Upper lobe of right lung (tissue), 1 donor: ENCODE measurements around the gene CEP112. TPM values are rescaled to one million over a fixed set of nuclear protein-coding genes. Genes with fewer than 3 reads are reported as not detected.

Experiments used
- ATAC-seq: fragments of 200-7000 bp; cut with Tn5 transposase; one replicate; pipeline ENCODE4 v1.9.1; 2020; ENCODE audit warnings: mild to moderate bottlenecking, moderate library complexity
- DNase-seq: peaks from one replicate; pipeline ENCODE4 v3.0.0-alpha.2; 2020
- H3K27ac ChIP-seq: fragments of 200-600 bp; one replicate; pipeline ENCODE4 v1.8.0; 2022
- H3K27me3 ChIP-seq: fragments of 200-600 bp; one replicate; pipeline ENCODE4 v1.8.0; 2022; ENCODE audit warnings: mild to moderate bottlenecking
- H3K36me3 ChIP-seq: fragments of 200-600 bp; one replicate; pipeline ENCODE4 v1.8.0; 2022
- H3K4me1 ChIP-seq: fragments of 200-600 bp; one replicate; pipeline ENCODE4 v1.8.0; 2022
- H3K4me3 ChIP-seq: fragments of 200-600 bp; one replicate; pipeline ENCODE4 v1.8.0; 2022; ENCODE audit warnings: mild to moderate bottlenecking
- H3K9me3 ChIP-seq: fragments of 200-600 bp; one replicate; pipeline ENCODE4 v1.8.0; 2022
- CTCF ChIP-seq: fragments of 200-600 bp; IDR thresholded peaks from one replicate; pipeline ENCODE4 v1.8.0; 2022; ENCODE audit warnings: antibody characterized with exemption
- intact Hi-C: fragments of 100-400 bp; cut with DNase I; formaldehyde crosslinking; loops from one replicate; pipeline ENCODE4 v1.11.0; 2022
- total RNA-seq: library from RNA; stranded (reverse); fragmentation: NEBNext Ultra II Directional; extraction: Animal tissue kit (Norgen Biotek cat#: 25700); gene quantifications from one replicate; pipeline ENCODE4 v1.2.1, GENCODE V29; 2021
- donor health status: DM: no; HTN: yes; CAD: no; lungs with severe emphysema.

Gene CEP112
- total RNA-seq, 1 donor from 2014 or later, result 32.9 TPM

- Histone ChIP-seq H3K36me3 (no peaks in the 10 kb centered on the region), H3K27me3 (no peaks in the 10 kb centered on the region), H3K9me3 (no peaks in the 10 kb centered on the region), H3K27ac (no peak overlapping the region), H3K4me3 (no peak overlapping the region), H3K4me1 (no peaks in the 10 kb centered on the region)
- intact Hi-C loops, result no loop called here
- no peak for DNase-seq
- no peak for ATAC-seq
- no peak for TF ChIP-seq CTCF
Measured at GRCh38 chr17:65984299-65984698, 207.6 kb downstream of the CEP112 start.

GRCh38 chr17:65978871-65979270, 213.1 kb downstream of the CEP112 start:
- H3K4me3 ChIP-seq, result no peak overlapping the region
- no peak for DNase-seq

DNA sequence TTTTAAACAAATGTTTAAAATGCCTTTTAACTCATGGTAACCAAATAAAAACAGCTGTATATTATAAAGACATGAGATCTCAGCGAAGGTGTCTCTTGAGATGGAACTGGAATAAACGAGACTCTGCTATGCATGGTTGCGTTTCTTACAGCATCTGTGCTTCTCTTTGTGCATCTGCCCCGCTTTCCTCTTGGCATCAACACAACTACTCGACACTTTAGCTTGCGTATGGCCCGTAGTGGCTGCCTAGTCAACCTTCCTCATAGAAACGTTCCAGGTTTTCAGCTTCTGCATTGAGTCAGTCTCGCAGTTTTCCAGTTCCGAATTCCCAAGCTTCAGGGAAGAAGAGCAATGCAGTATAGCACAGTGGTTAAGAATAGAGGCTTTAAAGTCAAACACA, 214.9 kb downstream of the CEP112 start:
- no peak overlapping the region for H3K27ac ChIP-seq
- TF ChIP-seq CTCF, result no peak
- H3K4me1 ChIP-seq, result no peaks in the 10 kb centered on the region
- no peaks in the 10 kb centered on the region for H3K36me3 ChIP-seq
- no peak overlapping the region for H3K4me3 ChIP-seq
- H3K9me3 ChIP-seq, result no peaks in the 10 kb centered on the region
- ATAC-seq, result no peak
- intact Hi-C loops, result no loop called here
- no peaks in the 10 kb centered on the region for H3K27me3 ChIP-seq
- DNase-seq, result no peak

More at GRCh38 chr17:65978871-65979270, 213.1 kb downstream of the CEP112 start:
- no peak overlapping the region for H3K27ac ChIP-seq
- no peak for ATAC-seq
- H3K4me1 ChIP-seq, result no peaks in the 10 kb centered on the region
- no peak for TF ChIP-seq CTCF
- intact Hi-C loops, result no loop called here
- H3K36me3 ChIP-seq, result no peaks in the 10 kb centered on the region
- H3K27me3 ChIP-seq, result no peaks in the 10 kb centered on the region
- H3K9me3 ChIP-seq, result no peaks in the 10 kb centered on the region

DNA sequence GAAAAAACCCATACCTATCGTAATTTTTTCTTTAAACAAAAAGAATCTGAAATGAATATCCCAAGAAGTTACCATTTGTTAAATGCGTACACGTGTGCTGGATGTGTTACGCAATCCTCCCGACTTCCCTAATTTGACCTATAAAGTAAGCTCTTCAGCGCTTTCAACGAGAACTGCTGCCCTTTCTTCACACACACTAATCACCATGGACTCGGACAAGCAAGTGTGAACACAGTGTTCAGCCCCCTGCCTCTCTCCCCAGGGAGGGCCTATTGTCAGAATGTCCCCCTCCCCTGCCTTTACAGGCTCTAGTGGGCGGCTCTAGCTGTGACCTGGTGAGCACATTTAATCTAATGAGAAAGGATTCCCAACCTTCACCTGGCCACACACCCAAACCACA, 216.1 kb downstream of the CEP112 start:
- ATAC-seq (peak; percentile 75), DNase-seq (no peak)
- intact Hi-C loops, result no loop called here
- no peak overlapping the region for H3K4me3 ChIP-seq
- no peaks in the 10 kb centered on the region for H3K9me3 ChIP-seq
- no peaks in the 10 kb centered on the region for H3K36me3 ChIP-seq
- H3K27ac ChIP-seq, result no peak overlapping the region
- no peaks in the 10 kb centered on the region for H3K4me1 ChIP-seq
- no peaks in the 10 kb centered on the region for H3K27me3 ChIP-seq
- TF ChIP-seq CTCF, result no peak

- intact Hi-C loops, result no loop called here
- Histone ChIP-seq H3K27me3 (no peaks in the 10 kb centered on the region), H3K9me3 (no peaks in the 10 kb centered on the region), H3K4me1 (no peaks in the 10 kb centered on the region), H3K27ac (no peak overlapping the region), H3K36me3 (no peaks in the 10 kb centered on the region), H3K4me3 (no peak overlapping the region)
- DNase-seq (no peak), ATAC-seq (no peak)
- TF ChIP-seq CTCF, result no peak
Measured at GRCh38 chr17:65973237-65973636, 218.7 kb downstream of the CEP112 start.

- H3K4me1 ChIP-seq, result no peaks in the 10 kb centered on the region
- TF ChIP-seq CTCF, result no peak
- H3K36me3 ChIP-seq, result no peaks in the 10 kb centered on the region
- H3K27ac ChIP-seq, result no peak overlapping the region
- no peak for ATAC-seq
- H3K27me3 ChIP-seq, result no peaks in the 10 kb centered on the region
- intact Hi-C loops, result no loop called here
- no peak overlapping the region for H3K4me3 ChIP-seq
- no peaks in the 10 kb centered on the region for H3K9me3 ChIP-seq
- DNase-seq, result no peak
Measured at GRCh38 chr17:65967372-65967771, 224.6 kb downstream of the CEP112 start.
